Mucosa of rectum (tissue), 2 donors: ENCODE data around the gene PDCD1.
"Not testable (repeated sequence)": the region's sequence is repeated elsewhere in the genome, so short reads cannot be mapped to it uniquely, and the experiment has no call there.

ENCODE experiments used
- H3K27ac ChIP-seq, 2 donors: one replicate each; pipeline ENCODE4 v1.7.0; 2013; ENCODE audit warnings: inconsistent platforms in 2 of 2, low read depth in 2 of 2, low read length in 2 of 2
- H3K27me3 ChIP-seq, 2 donors: one replicate each; pipeline ENCODE4 v1.7.0; 2013; ENCODE audit warnings: low read length in 2 of 2; ENCODE audit not compliant: control insufficient read depth in 2 of 2, insufficient read depth in 2 of 2
- H3K36me3 ChIP-seq, 2 donors: one replicate each; pipeline ENCODE4 v1.7.0; 2013; ENCODE audit warnings: low read length in 2 of 2; ENCODE audit not compliant: control insufficient read depth in 2 of 2, insufficient read depth in 2 of 2
- H3K4me1 ChIP-seq, 2 donors: one replicate each; pipeline ENCODE4 v1.7.0; 2013; ENCODE audit warnings: low read length in 2 of 2, mild to moderate bottlenecking in 1 of 2; ENCODE audit not compliant: control insufficient read depth in 2 of 2, insufficient read depth in 2 of 2
- H3K4me3 ChIP-seq, 2 donors: one replicate each; pipeline ENCODE4 v1.7.0; 2013; ENCODE audit warnings: low read length in 2 of 2
- H3K9ac ChIP-seq, 2 donors: one replicate each; pipeline ENCODE4 v1.7.0; 2013; ENCODE audit warnings: low read length in 2 of 2, low read depth in 1 of 2, mild to moderate bottlenecking in 1 of 2
- H3K9me3 ChIP-seq, 2 donors: one replicate each; pipeline ENCODE4 v1.7.0; 2013; ENCODE audit warnings: low read length in 2 of 2; ENCODE audit not compliant: control insufficient read depth in 2 of 2
- donor health status: healthy.
- donor health status: Normal muscosa, but diverticular disease.

PDCD1 gene

GRCh38 chr2:241811952-241812729 is 46.6 kb downstream of the PDCD1 start:
- H3K4me3 ChIP-seq, result no peak overlapping the region
- no peak overlapping the region for H3K9ac ChIP-seq
- H3K9me3 ChIP-seq, result no peaks in the 10 kb centered on the region
- no peaks in the 10 kb centered on the region for H3K36me3 ChIP-seq
- H3K4me1 ChIP-seq, result peaks cover 15 to 35% of the 10 kb centered on the region in 2 donors
- H3K27me3 ChIP-seq, result no peaks in the 10 kb centered on the region
- H3K27ac ChIP-seq, result no peak overlapping the region

- H3K9me3 ChIP-seq, result no peaks in the 10 kb centered on the region
- H3K4me1 ChIP-seq, result peaks cover 15 to 30% of the 10 kb centered on the region in 2 donors
- no peaks in the 10 kb centered on the region for H3K27me3 ChIP-seq
- no peaks in the 10 kb centered on the region for H3K36me3 ChIP-seq
- H3K27ac ChIP-seq, result no peak overlapping the region
- no peak overlapping the region for H3K4me3 ChIP-seq
- no peak overlapping the region for H3K9ac ChIP-seq
These were observed 47.3 kb downstream of the PDCD1 start for GRCh38 chr2:241811201-241811951.

GRCh38 chr2:241810307-241811200 is 48.1 kb downstream of the PDCD1 start:
- Histone ChIP-seq H3K27ac (peak overlapping the region in 1 of 2 donors; percentile 93), H3K9me3 (no peaks in the 10 kb centered on the region), H3K4me3 (peak overlapping the region in 1 of 2 donors; percentile 87), H3K27me3 (no peaks in the 10 kb centered on the region), H3K9ac (peak overlapping the region; percentile 70 to 92), H3K4me1 (peaks cover 15 to 29% of the 10 kb centered on the region in 2 donors), H3K36me3 (no peaks in the 10 kb centered on the region)

GRCh38 chr2:241809383-241810306 is 49.0 kb downstream of the PDCD1 start:
- H3K4me1 ChIP-seq, result peaks cover 18 to 28% of the 10 kb centered on the region in 2 donors
- peaks cover 0 to 3% of the 10 kb centered on the region in 2 donors for H3K36me3 ChIP-seq
- no peaks in the 10 kb centered on the region for H3K9me3 ChIP-seq
- peak overlapping the region; percentile 70 to 92 for H3K9ac ChIP-seq
- H3K27me3 ChIP-seq, result peaks cover 2 to 3% of the 10 kb centered on the region in 2 donors
- H3K27ac ChIP-seq, result peak overlapping the region; percentile 89 to 93
- H3K4me3 ChIP-seq, result peak overlapping the region; percentile 74 to 87

GRCh38 chr2:241808721-241809382 is 49.8 kb downstream of the PDCD1 start, which contains the start of gene NEU4:
Gene NEU4 (plus strand): TSS chr2:241809193. CDS start chr2:241814485, 5,292 bp downstream.
- Histone ChIP-seq H3K4me3 (peak within 1 kb of the TSS; percentile 74 to 87), H3K27ac (peak within 1 kb of the TSS; percentile 89 to 93), H3K9ac (peak within 1 kb of the TSS; percentile 70 to 92)

GRCh38 chr2:241808051-241808720 is 50.5 kb downstream of the PDCD1 start:
- no peaks in the 10 kb centered on the region for H3K9me3 ChIP-seq
- peaks cover 0 to 6% of the 10 kb centered on the region in 2 donors for H3K36me3 ChIP-seq
- H3K27me3 ChIP-seq, result peaks cover 3 to 5% of the 10 kb centered on the region in 2 donors
- peak overlapping the region in 1 of 2 donors; percentile 48 for H3K4me3 ChIP-seq
- H3K4me1 ChIP-seq, result peaks cover 24 to 36% of the 10 kb centered on the region in 2 donors
- peak overlapping the region in 1 of 2 donors; percentile 92 for H3K9ac ChIP-seq
- H3K27ac ChIP-seq, result peak overlapping the region; percentile 89 to 93

More at GRCh38 chr2:241808721-241809382, 49.8 kb downstream of the PDCD1 start, which contains the start of gene NEU4:
- H3K27me3 ChIP-seq, result peaks cover 3 to 5% of the 10 kb centered on the region in 2 donors
- H3K4me1 ChIP-seq, result peaks cover 24 to 36% of the 10 kb centered on the region in 2 donors
- no peaks in the 10 kb centered on the region for H3K9me3 ChIP-seq
- peaks cover 0 to 3% of the 10 kb centered on the region in 2 donors for H3K36me3 ChIP-seq

GRCh38 chr2:241806217-241806616 is 52.5 kb downstream of the PDCD1 start:
- not testable (repeated sequence) for H3K4me3 ChIP-seq, H3K9ac ChIP-seq, H3K27me3 ChIP-seq, H3K27ac ChIP-seq, H3K9me3 ChIP-seq, H3K36me3 ChIP-seq
- peaks cover 24 to 44% of the 10 kb centered on the region in 2 donors for H3K4me1 ChIP-seq
